Measurements from ENCODE around the gene GTPBP4.

The GTPBP4 gene

GRCh38 chr10:944034-944831 is 44.0 kb upstream of the GTPBP4 start:
- Histone ChIP-seq H3K27ac (ENCODE audit: low read depth, low read length, poor library complexity, severe bottlenecking) (no peak overlapping the region), H3F3A (ENCODE audit: insufficient read depth, low read length) (no peaks in the 10 kb centered on the region), H3K4me2 (ENCODE audit: low read length) (peak overlapping the region; percentile 41; the same call in 1 of the 2 replicates), H4K20me1 (ENCODE audit: insufficient read depth, low read length) (no peaks in the 10 kb centered on the region), H3K36me3 (ENCODE audit: insufficient read depth, low read length) (no peaks in the 10 kb centered on the region), H3K4me3 (ENCODE audit: low read depth, low read length, poor library complexity, severe bottlenecking) (no peak overlapping the region), H3K9me2 (ENCODE audit: low read depth, low read length) (no peaks in the 10 kb centered on the region), H3K9ac (ENCODE audit: low read length) (peak overlapping the region; percentile 0; the same call in 1 of the 2 replicates), H3K79me2 (ENCODE audit: insufficient read depth, low read length) (no peaks in the 10 kb centered on the region), H3K9me3 (ENCODE audit: low read length) (no peaks in the 10 kb centered on the region), H2AFZ (ENCODE audit: low read length) (no peak overlapping the region), H3K27me3 (ENCODE audit: insufficient read depth, low read length) (no peaks in the 10 kb centered on the region), H3K4me1 (ENCODE audit: insufficient read depth, low read length, severe bottlenecking) (peaks cover 16% of the 10 kb centered on the region)
- no peak for TF ChIP-seq CTCF (IDR thresholded peaks at IDR 0.05; ENCODE audit: low read length)

GRCh38 chr10:945778-946177 is 42.5 kb upstream of the GTPBP4 start:
- H3K79me2 ChIP-seq (ENCODE audit: insufficient read depth, low read length) = no peaks in the 10 kb centered on the region
- no peak overlapping the region for H3K4me3 ChIP-seq (ENCODE audit: low read depth, low read length, poor library complexity, severe bottlenecking)
- no peaks in the 10 kb centered on the region for H3K27me3 ChIP-seq (ENCODE audit: insufficient read depth, low read length)
- H3K9me3 ChIP-seq (ENCODE audit: low read length) = no peaks in the 10 kb centered on the region
- no peaks in the 10 kb centered on the region for H3K36me3 ChIP-seq (ENCODE audit: insufficient read depth, low read length)
- no peaks in the 10 kb centered on the region for H4K20me1 ChIP-seq (ENCODE audit: insufficient read depth, low read length)
- H2AFZ ChIP-seq (ENCODE audit: low read length) = no peak overlapping the region
- H3K4me2 ChIP-seq (ENCODE audit: low read length) = no peak overlapping the region
- no peaks in the 10 kb centered on the region for H3K9me2 ChIP-seq (ENCODE audit: low read depth, low read length)
- peaks cover 24% of the 10 kb centered on the region for H3K4me1 ChIP-seq (ENCODE audit: insufficient read depth, low read length, severe bottlenecking)
- H3K27ac ChIP-seq (ENCODE audit: low read depth, low read length, poor library complexity, severe bottlenecking) = no peak overlapping the region
- TF ChIP-seq CTCF (IDR thresholded peaks at IDR 0.05; ENCODE audit: low read length) (no peak), EZH2 (IDR thresholded peaks at IDR 0.05; ENCODE audit: borderline replicate concordance, low read length) (no peak)
- H3F3A ChIP-seq (ENCODE audit: insufficient read depth, low read length) = no peaks in the 10 kb centered on the region
- no peak overlapping the region for H3K9ac ChIP-seq (ENCODE audit: low read length)

GRCh38 chr10:947051-947450 is 41.2 kb upstream of the GTPBP4 start:
- peaks cover 24% of the 10 kb centered on the region for H3K4me1 ChIP-seq (ENCODE audit: insufficient read depth, low read length, severe bottlenecking)
- H3K9me2 ChIP-seq (ENCODE audit: low read depth, low read length) = no peaks in the 10 kb centered on the region
- no peak overlapping the region for H3K9ac ChIP-seq (ENCODE audit: low read length)
- H3K36me3 ChIP-seq (ENCODE audit: insufficient read depth, low read length) = no peaks in the 10 kb centered on the region
- H3K27me3 ChIP-seq (ENCODE audit: insufficient read depth, low read length) = no peaks in the 10 kb centered on the region
- no peaks in the 10 kb centered on the region for H3K9me3 ChIP-seq (ENCODE audit: low read length)
- no peaks in the 10 kb centered on the region for H3F3A ChIP-seq (ENCODE audit: insufficient read depth, low read length)
- H3K4me2 ChIP-seq (ENCODE audit: low read length) = no peak overlapping the region
- no peaks in the 10 kb centered on the region for H4K20me1 ChIP-seq (ENCODE audit: insufficient read depth, low read length)
- H3K27ac ChIP-seq (ENCODE audit: low read depth, low read length, poor library complexity, severe bottlenecking) = no peak overlapping the region
- no peaks in the 10 kb centered on the region for H3K79me2 ChIP-seq (ENCODE audit: insufficient read depth, low read length)
- no peak overlapping the region for H2AFZ ChIP-seq (ENCODE audit: low read length)
- H3K4me3 ChIP-seq (ENCODE audit: low read depth, low read length, poor library complexity, severe bottlenecking) = no peak overlapping the region
- TF ChIP-seq EZH2 (IDR thresholded peaks at IDR 0.05; ENCODE audit: borderline replicate concordance, low read length) = no peak
- TF ChIP-seq CTCF (IDR thresholded peaks at IDR 0.05; ENCODE audit: low read length) = no peak
